GM06990 (cell line): ENCODE results near the gene FDXACB1.

Experiments used
- DNase-seq: peaks from one replicate; pipeline ENCODE4 v3.0.0-alpha.2; 2011; ENCODE audit not compliant: insufficient read length; ENCODE audit errors: extremely low read depth
- H3K27me3 ChIP-seq: replicated peaks from 2 replicates; pipeline ENCODE4 v1.6.0; 2011; ENCODE audit warnings: low read length; ENCODE audit not compliant: control insufficient read depth, insufficient read depth
- H3K36me3 ChIP-seq: 2 replicates; pipeline ENCODE4 v1.5.1; 2011; ENCODE audit warnings: low read length; ENCODE audit not compliant: control insufficient read depth, insufficient read depth
- H3K4me3 ChIP-seq: replicated peaks from 2 replicates; pipeline ENCODE4 v1.5.1; 2011; ENCODE audit warnings: low read depth, mild to moderate bottlenecking, control low read depth, low read length
- TF ChIP-seq, protein P1 (sequence below): IDR thresholded peaks from 2 replicates; pipeline ENCODE4 v1.5.1; 2011; ENCODE audit warnings: low read length, control low read depth, mild to moderate bottlenecking, inconsistent platforms; ENCODE audit not compliant: insufficient read depth, poor library complexity, severe bottlenecking

The FDXACB1 gene

DNA sequence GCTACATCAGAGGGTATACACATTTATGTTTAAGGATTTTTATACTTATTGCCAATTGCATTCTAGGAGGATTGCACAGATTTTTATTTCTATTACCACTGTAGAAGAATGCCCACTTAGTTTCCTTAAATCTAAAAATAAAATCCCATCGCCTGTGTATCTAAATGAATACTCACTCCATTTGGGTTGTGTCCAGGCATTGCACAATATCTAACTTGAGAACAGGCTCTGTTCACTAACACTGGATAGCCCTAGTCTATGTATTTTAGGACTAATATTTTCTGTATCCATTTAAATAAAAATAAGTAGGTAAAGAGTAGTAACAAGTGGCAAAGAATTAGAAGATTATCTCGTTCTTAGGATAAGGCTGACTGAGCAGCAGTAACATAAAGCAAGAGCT, 43.8 kb upstream of the FDXACB1 start:
- TF ChIP-seq, protein P1, sequence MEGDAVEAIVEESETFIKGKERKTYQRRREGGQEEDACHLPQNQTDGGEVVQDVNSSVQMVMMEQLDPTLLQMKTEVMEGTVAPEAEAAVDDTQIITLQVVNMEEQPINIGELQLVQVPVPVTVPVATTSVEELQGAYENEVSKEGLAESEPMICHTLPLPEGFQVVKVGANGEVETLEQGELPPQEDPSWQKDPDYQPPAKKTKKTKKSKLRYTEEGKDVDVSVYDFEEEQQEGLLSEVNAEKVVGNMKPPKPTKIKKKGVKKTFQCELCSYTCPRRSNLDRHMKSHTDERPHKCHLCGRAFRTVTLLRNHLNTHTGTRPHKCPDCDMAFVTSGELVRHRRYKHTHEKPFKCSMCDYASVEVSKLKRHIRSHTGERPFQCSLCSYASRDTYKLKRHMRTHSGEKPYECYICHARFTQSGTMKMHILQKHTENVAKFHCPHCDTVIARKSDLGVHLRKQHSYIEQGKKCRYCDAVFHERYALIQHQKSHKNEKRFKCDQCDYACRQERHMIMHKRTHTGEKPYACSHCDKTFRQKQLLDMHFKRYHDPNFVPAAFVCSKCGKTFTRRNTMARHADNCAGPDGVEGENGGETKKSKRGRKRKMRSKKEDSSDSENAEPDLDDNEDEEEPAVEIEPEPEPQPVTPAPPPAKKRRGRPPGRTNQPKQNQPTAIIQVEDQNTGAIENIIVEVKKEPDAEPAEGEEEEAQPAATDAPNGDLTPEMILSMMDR: no peak
- Histone ChIP-seq H3K27me3 (no peaks in the 10 kb centered on the region), H3K4me3 (no peak overlapping the region), H3K36me3 (no peaks in the 10 kb centered on the region)
- no peak for DNase-seq

DNA sequence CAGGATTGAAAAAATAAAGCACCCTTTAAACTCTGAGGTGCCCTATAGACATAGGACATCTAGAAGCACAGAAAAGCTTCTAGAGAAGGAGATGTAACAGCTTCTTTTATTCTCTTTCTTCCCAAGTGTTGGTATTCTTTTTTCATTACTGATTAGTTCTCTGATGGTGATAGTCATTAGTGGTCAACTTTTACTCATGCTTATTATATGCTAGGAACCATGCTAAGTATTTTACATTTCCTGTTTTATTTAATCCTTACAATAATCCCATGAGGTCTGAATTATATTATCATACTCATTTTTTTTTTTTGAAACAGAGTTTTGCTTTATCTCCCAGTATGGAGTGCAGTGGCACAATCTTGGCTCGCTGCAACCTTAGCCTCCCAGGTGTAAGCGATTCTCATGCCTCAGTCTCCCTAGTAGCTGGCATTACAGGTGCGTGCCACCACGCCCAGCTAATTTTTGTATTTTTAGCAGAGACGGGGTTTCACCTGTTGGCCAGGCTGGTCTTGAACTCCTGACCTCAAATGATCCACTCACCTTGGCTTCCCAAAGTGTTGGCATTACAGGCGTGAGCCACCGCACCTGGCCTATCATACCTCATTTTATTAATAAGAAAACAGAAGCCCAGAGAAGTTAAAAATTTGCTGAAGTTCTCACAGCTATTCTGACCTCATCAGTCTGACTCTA, 42.7 kb upstream of the FDXACB1 start:
- Histone ChIP-seq H3K4me3 (no peak overlapping the region), H3K36me3 (no peaks in the 10 kb centered on the region), H3K27me3 (no peaks in the 10 kb centered on the region)
- TF ChIP-seq, protein P1: no peak
- DNase-seq: no peak

DNA sequence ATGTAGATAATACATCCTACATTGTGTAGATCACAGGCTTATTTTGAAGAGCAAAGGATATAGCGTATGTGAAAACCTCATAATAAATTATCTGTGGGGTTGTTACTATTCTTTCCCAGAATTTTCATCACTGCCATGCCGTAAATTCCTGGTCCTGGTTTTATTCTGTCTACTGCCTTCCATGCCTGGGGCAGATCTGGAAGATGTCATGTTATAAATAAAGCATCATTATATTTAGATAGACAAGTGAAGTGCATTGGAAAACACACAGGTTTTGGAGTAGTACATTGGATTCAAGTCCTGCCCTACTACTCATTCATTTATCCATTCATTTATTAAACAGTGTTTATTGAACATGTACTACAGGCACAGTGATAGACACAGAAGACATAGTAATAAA, 41.9 kb upstream of the FDXACB1 start:
- no peak for DNase-seq
- Histone ChIP-seq H3K36me3 (no peaks in the 10 kb centered on the region), H3K27me3 (no peaks in the 10 kb centered on the region), H3K4me3 (no peak overlapping the region)
- TF ChIP-seq, protein P1: no peak

DNA sequence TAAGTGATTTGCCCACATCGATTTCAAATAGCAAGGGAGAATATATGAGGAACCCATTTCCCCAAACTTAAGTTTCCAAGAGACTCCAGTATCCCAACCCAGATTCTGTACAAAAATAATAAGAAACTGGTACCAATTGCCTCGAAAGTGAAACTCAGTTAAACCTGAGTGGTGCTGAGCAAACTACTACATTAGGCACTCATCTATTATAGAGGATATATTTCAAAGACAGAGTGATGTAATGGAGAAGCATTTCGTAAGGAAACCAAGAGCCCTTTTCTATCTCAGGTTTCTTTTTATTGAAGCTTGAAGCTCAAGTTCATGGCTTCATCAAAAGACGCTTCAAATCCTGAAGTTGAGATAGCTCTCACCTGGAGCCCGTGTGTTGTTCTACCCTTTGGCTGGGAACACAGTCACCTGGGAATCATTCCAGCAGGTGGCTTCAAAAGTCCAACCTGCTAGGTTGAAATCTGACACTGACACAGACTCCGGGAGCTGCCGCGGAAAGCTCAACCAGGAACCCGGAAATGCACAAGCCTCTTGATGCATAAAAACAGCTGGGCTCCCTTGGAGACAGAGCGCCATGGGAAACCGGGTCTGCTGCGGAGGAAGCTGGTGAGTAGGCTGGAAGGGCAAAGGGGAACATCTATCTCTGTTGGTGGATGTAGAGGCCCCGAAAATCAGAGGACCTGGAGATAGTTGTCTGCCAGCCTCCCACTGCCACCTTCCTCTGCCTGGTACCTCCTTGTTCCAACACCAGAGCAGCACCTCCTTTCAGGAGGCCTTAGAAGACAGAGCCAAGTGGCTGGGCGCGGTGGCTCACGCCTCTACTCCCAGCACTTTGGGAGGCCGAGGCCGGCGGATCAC, 39.7 kb upstream of the FDXACB1 start, which contains the start of gene C11orf52:
C11orf52 (plus strand) TSS at position 524 of the 867 bp plus-strand sequence; CDS start at position 584, 60 bp downstream.
- Histone ChIP-seq H3K36me3 (no peaks in the 10 kb centered on the region), H3K4me3 (no peak within 1 kb of the TSS), H3K27me3 (no peaks in the 10 kb centered on the region)
- TF ChIP-seq, protein P1: no peak
- no peak for DNase-seq

DNA sequence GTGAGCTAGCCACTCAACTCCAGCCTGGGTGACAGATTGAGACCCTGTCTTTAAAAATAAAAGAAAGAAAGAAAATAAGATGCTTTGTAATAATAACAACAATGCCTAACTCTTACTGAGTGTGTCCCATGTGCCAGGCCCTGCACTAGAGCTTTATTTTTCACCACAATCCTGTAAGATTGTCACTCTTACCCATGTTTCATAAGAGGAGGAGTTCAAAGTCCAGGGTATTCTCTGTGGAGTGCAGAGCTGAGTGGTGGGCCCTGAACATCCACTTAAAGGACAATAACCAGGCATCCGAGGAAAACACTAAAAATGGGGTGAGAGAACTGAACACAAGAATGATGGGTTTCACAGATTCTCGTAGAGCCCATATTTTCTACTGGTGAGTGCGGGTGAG, 38.8 kb upstream of the FDXACB1 start:
- no peak for DNase-seq
- TF ChIP-seq, protein P1: no peak

More for the DNA sequence above, 38.8 kb upstream of the FDXACB1 start:
- Histone ChIP-seq H3K4me3 (no peak overlapping the region), H3K36me3 (no peaks in the 10 kb centered on the region), H3K27me3 (no peaks in the 10 kb centered on the region)
